ENCODE measurements around the gene RPS6KA3. TPM values are rescaled to one million over a fixed set of nuclear protein-coding genes. Genes with fewer than 3 reads are reported as not detected.

Gene RPS6KA3
- total RNA-seq = 10 to 100 TPM; 41.6 to 57.6 (median 51.4) TPM

DNA sequence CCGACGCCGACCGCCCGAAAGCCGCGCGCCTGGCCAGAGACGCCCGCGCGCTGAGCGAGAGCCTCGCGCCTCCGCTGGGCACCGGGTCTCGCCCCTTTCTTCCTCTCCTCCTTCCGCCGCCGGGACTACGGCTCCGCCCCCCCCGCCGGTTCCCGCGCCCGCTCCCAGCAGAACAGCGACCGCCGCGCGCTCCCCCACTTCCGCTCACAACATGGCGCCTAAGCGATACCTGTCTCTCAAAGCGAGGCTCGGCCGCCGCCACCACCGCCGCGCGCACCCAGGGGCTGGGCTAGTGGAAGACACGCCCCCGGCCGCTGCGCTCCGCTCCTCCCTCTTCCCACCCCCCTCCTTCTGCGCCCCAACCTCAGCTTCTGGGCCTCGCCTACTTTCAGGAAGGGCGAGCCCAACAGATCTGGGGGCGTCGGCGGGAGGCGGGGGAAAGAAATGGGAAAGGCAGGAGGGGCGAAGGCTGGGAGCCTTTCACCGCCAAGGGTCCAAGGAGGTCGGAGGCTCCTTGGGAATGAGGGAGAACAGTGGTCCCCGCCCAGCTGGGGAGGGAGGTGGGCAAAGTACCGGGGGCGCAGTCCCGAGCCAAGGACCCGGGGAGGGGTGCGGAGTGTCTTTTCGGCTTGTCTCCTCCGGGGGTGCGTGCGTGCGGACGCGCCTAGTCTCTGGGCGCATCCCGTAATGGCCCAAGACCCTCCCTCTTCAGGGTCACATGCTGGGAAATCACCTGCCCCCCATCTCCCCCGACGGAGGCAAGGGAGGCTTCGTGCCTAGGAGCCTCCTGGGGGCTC lies at the start of gene RPS6KA3:
RPS6KA3 (minus strand) TSS at position 100 of the 797 bp plus-strand sequence. CDS start 277 bp downstream, outside the sequence.
- 1% methylated on average over 26 to 37 of the region's 77 CpGs for WGBS, 2 donors
- DNase-seq = peak; percentile 89 to 90
- H3K9me3 ChIP-seq = no peaks in the 10 kb centered on the region
- H3K4me3 ChIP-seq (replicated peaks in 1 of 3) = peak within 1 kb of the TSS; percentile 33 to 60 (median 58)
- no peaks in the 10 kb centered on the region for H3K36me3 ChIP-seq
- H3K27ac ChIP-seq = peak within 1 kb of the TSS; percentile 69 to 87 (median 76)
- H3K4me1 ChIP-seq = no peaks in the 10 kb centered on the region
- H3K27me3 ChIP-seq = no peaks in the 10 kb centered on the region
- TF ChIP-seq, protein P1, sequence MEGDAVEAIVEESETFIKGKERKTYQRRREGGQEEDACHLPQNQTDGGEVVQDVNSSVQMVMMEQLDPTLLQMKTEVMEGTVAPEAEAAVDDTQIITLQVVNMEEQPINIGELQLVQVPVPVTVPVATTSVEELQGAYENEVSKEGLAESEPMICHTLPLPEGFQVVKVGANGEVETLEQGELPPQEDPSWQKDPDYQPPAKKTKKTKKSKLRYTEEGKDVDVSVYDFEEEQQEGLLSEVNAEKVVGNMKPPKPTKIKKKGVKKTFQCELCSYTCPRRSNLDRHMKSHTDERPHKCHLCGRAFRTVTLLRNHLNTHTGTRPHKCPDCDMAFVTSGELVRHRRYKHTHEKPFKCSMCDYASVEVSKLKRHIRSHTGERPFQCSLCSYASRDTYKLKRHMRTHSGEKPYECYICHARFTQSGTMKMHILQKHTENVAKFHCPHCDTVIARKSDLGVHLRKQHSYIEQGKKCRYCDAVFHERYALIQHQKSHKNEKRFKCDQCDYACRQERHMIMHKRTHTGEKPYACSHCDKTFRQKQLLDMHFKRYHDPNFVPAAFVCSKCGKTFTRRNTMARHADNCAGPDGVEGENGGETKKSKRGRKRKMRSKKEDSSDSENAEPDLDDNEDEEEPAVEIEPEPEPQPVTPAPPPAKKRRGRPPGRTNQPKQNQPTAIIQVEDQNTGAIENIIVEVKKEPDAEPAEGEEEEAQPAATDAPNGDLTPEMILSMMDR (IDR thresholded peaks at IDR 0.05) = peak in 1 of 6 experiments; percentile 4
- peak; percentile 8 to 77 for TF ChIP-seq POLR2A (IDR thresholded peaks at IDR 0.05)
- intact Hi-C loops (cut with DNase I) = no loop called here

DNA sequence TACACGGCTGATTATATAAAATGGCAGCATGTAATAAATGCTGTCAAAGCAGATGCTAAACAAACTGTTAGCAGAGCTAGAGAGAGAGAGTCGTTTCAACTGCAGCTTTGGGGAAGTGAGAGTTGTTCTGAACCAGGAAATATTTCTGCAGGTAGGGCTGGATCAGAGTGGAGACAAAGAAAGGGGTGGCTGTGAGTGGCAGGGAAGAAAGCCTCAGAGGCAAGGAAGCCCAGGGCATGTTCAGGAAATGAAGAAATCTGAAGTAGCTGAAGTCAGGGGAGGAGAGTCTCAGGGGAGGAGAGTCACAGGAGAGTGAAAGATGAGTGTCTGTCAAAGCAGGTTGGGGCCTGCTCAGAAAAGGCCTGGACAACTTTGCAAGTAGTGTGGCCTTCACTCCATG lies 48.4 kb upstream of the RPS6KA3 start:
- intact Hi-C loops (cut with DNase I) = no loop called here
- 41 to 49% methylated on average over 2 of the region's 2 CpGs for WGBS, 2 donors
- H3K4me3 ChIP-seq (replicated peaks in 1 of 3) = no peak overlapping the region
- no peaks in the 10 kb centered on the region for H3K36me3 ChIP-seq
- H3K27me3 ChIP-seq = no peaks in the 10 kb centered on the region
- TF ChIP-seq POLR2A (IDR thresholded peaks at IDR 0.05) = no peak
- TF ChIP-seq, protein P1 (IDR thresholded peaks at IDR 0.05) = no peak
- no peak for DNase-seq
- no peak overlapping the region for H3K27ac ChIP-seq
- H3K9me3 ChIP-seq = no peaks in the 10 kb centered on the region
- H3K4me1 ChIP-seq = peaks cover 0 to 4% of the 10 kb centered on the region in 2 donors

DNA sequence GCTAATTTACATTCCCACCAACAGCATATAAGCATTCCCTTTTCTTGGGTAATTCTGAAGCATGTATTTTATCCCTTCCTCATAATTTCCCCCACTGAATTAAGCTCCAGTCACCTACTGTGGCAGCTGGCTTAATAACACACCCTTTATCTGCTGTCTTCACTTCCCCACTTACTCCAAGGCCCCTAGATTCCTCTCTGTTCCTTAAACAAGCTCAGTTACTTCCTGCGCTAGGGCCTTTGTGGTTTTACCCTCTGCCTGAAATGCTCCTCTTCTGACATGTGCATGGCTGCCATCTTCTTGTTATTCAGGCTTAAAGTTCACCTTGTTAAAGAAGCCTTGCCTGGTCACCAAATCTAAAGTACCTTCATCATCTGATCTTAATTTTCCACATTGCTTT lies 47.2 kb upstream of the RPS6KA3 start:
- Histone ChIP-seq H3K27ac (no peak overlapping the region), H3K4me3 (replicated peaks in 1 of 3) (no peak overlapping the region), H3K9me3 (no peaks in the 10 kb centered on the region), H3K27me3 (no peaks in the 10 kb centered on the region), H3K36me3 (no peaks in the 10 kb centered on the region), H3K4me1 (peaks cover 0 to 4% of the 10 kb centered on the region in 2 donors)
- intact Hi-C loops (cut with DNase I) = no loop called here
- no peak for TF ChIP-seq POLR2A (IDR thresholded peaks at IDR 0.05)
- 91 to 100% methylated on average over 1 of the region's 1 CpG for WGBS, 2 donors
- no peak for DNase-seq

DNA sequence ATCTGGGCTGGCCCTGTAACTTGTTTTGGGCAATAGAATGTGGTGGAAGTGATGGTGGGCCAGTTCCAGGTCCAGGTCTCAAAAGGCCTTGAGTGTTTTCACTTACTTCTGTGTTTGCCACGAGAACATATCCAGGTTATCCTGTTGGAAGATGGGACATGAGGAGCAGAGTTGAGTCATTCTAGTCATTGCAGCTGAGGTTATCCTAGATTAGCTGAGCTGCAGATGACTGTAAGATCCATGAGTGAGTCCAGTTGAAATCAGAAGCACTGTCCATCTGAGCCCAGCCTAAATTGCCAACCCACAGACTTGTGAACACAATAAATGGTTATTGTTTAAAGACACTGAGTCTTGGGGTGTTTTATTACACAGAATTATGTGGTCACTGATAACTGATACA lies 45.3 kb upstream of the RPS6KA3 start:
- TF ChIP-seq, protein P1 (IDR thresholded peaks at IDR 0.05) = no peak
- TF ChIP-seq POLR2A (IDR thresholded peaks at IDR 0.05) = no peak
- H3K27ac ChIP-seq = no peak overlapping the region
- no peaks in the 10 kb centered on the region for H3K36me3 ChIP-seq
- no peaks in the 10 kb centered on the region for H3K4me1 ChIP-seq
- H3K4me3 ChIP-seq (replicated peaks in 1 of 3) = no peak overlapping the region
- intact Hi-C loops (cut with DNase I) = no loop called here
- no peaks in the 10 kb centered on the region for H3K27me3 ChIP-seq
- no peaks in the 10 kb centered on the region for H3K9me3 ChIP-seq
- whole genome bisulfite sequencing, 2 donors = 56 to 67% methylated on average over 1 of the region's 1 CpG
- no peak for DNase-seq

DNA sequence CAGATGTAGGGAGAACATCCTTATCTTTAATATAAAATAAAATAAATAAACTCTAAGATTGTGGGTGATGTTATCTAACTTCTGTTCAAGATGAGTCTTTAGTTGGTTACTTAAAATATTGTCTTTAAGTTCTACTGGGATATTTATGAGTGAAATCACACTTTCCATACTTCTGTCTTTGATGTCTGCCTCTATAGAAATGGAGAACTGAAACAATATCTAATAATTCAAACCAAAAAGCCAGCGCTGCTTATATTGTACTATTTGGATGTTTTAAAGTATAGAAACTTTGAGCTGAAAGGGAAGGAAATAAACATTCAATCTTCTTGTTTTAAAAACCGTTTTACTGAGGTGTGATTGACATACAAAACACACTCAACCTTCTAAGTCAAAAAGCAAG lies 44.8 kb upstream of the RPS6KA3 start:
- intact Hi-C loops (cut with DNase I) = no loop called here
- TF ChIP-seq, protein P1 (IDR thresholded peaks at IDR 0.05) = no peak
- TF ChIP-seq POLR2A (IDR thresholded peaks at IDR 0.05) = no peak
- no peak for DNase-seq
- H3K36me3 ChIP-seq = no peaks in the 10 kb centered on the region
- no peaks in the 10 kb centered on the region for H3K9me3 ChIP-seq
- H3K4me1 ChIP-seq = no peaks in the 10 kb centered on the region
- no peaks in the 10 kb centered on the region for H3K27me3 ChIP-seq
- WGBS, 2 donors = 90 to 92% methylated on average over 2 of the region's 2 CpGs
- H3K4me3 ChIP-seq (replicated peaks in 1 of 3) = no peak overlapping the region
- H3K27ac ChIP-seq = no peak overlapping the region

Measured in thyroid gland (tissue), 4 donors.